LNCAP (cell line): ENCODE data around the gene PROX2.

ENCODE experiments used
- CTCF ChIP-seq: fragments of 450-650 bp; IDR thresholded peaks from 2 replicates; pipeline ENCODE4 v1.5.1; 2017; ENCODE audit warnings: mild to moderate bottlenecking

PROX2 gene

GRCh38 chr14:74913393-74913910 lies 37.5 kb upstream of the PROX2 start:
- no peak for TF ChIP-seq CTCF

DNA sequence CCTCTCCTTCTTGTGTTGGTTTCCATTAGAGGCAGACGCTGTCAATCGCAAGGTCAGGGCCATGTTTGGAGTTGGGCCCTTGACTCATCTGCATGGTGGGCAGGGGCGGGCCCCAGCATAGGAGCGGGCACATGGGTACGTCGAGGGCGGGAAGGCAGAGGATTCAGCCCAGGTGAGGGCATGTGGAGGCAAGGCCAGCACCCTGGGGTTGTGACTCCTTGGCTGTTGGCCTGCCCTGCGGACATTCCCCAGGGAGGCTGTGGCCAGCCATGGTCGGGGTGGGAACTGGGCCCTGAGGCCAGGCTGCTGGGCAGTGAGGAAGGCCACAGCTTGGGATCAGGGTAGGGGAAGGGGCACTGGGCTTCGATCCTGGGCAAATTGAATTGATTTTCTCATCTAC lies 36.9 kb upstream of the PROX2 start:
- no peak for TF ChIP-seq CTCF

- TF ChIP-seq CTCF: no peak
Measured at GRCh38 chr14:74912111-74912510, 36.2 kb upstream of the PROX2 start.

DNA sequence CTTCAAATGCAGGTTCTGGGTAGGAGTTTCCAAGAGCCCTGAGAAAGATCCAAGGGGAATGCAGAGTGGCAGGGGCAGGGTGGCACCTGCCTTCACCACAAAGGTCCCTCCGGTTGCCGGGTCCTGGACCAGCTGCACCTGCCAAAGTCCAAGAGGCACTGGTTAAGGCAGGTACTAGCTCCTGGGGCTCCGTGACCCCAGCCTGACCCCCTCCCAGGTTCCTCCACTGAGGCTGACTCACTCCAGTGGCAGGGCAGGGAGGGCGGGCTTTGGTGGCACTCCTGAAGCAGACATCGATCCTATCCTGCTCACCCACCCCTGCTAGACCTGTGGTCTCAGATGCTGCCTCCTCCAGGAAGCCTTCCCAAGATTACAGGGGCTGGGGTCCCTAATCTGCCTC lies 35.8 kb upstream of the PROX2 start:
- TF ChIP-seq CTCF: no peak

GRCh38 chr14:74911221-74911620 lies 35.3 kb upstream of the PROX2 start:
- TF ChIP-seq CTCF: no peak

DNA sequence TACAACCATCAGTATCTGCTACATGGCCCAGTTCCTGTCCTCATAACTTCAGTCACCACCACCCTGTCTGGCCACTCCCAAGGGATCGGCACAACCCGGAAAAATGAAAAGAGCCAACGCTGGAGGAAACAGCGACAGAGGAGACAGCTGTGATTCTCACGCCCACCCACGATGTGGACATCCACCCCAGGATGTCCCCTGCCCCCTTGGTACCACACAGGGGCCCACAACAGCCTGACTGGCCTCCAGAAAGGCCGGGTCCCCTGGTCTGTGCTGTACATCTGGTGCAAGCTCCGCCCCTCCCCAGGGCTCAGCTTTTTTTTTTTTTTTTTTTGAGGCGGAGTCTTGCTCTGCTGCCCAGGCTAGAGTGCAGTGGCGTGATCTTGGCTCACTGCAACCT lies 34.6 kb upstream of the PROX2 start:
- TF ChIP-seq CTCF: no peak

DNA sequence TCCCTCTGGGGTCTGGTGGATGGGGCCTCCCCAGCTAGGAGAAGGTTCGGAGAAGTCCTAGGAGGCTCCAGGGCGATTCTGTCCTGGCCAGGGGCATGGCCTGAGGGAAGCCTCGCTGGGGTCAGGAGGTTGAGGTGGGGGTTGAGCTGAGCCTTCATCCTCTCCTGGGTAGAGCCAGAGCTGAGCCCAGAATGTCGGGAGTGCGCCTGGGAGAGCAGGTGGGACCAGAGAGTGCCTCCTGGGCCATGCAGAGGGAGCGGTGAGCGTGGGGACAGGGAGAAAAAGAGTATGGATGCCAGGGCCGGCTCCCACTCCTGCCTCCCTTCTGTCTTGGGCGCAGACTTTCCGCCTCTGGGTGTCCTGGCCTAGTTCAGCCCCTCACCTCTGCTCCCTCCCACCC lies 34.0 kb upstream of the PROX2 start:
- TF ChIP-seq CTCF: no peak

DNA sequence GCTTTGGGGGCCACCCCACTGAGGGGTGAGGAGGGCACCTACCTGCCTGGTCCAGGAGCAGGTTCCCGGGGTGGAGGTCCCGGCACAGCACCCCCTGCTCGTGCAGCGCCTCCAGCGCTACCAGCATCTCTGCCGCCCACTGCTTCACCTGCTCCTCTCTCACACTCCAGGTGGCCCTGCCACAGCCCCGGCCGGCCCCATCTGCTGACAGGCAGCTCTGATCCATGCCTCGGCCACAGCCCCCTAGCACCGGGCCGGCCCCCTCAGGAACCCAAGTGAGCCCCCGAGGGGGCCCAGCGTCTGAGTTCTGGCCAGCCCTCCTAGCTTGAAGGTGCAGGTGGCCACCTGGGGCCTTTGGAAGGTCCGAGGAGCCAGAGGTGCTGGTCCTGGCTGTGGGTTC lies 33.6 kb upstream of the PROX2 start:
- TF ChIP-seq CTCF: no peak
